ENCODE results near the gene ARL16.

The ARL16 gene

DNA sequence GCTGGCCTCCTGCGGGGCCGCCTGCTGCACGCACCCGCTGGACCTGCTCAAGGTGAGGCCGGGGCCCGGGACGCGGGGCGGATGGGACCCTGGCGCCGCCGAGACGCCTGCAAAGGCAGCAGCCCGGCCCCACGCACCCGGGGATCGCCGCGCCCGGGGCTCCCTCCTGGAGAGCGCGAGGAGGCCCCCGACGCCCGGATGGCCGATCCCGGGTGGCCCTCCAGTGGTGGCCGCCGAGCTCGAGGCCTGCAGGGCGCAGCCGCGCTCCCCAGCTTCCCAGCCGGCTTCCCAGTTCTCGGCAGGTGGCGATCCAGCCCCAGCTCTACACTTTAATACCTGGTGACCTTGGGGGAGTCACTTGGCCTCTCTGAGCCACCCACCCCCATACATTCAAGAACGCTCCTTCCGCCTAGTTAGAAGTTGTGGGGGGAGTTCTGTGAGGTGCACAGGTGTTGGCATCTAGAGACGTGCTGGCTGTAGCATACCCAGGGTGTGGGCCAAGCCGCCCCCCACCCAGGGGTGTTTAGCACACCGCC, 28.9 kb upstream of the ARL16 start:
- DNase-seq: no peak

DNA sequence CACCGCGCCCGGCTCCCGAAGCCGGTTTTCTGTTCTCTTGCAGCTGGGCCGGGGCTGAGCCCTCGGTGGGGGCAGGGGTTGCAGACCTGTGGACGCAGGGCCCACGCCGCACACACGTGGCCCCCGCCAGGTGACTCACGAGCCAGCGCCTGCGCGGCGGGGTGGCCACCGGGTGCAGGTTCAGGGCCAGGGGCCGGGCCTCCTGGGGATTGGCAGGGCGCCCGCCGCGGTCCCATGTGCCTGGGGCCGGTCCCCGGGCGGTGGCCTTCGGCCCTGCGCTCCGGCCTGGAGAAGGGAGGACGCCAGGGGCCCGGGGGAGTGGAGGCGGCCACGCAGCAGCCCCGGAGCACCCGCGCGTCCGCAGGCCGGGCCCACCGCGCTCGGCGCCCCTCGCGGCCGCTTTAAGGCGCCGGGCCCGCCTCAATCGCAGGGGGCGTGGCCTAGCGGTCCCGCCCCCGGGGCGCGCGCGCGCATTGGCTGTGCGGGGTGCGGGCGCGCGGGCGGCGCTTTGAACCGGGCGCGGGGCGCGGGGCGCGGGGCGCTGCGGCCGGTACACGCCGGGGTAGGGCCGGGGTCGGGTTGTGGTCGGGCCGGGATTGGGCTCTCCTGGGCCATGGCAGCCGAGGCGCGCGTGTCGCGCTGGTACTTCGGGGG, 28.3 kb upstream of the ARL16 start, which contains the start of gene SLC25A10:
Gene SLC25A10 (plus strand): TSS at position 471 of the 654 bp plus-strand sequence. CDS start 143 bp downstream, at position 614.
- peak; percentile 70 to 81 for DNase-seq

DNA sequence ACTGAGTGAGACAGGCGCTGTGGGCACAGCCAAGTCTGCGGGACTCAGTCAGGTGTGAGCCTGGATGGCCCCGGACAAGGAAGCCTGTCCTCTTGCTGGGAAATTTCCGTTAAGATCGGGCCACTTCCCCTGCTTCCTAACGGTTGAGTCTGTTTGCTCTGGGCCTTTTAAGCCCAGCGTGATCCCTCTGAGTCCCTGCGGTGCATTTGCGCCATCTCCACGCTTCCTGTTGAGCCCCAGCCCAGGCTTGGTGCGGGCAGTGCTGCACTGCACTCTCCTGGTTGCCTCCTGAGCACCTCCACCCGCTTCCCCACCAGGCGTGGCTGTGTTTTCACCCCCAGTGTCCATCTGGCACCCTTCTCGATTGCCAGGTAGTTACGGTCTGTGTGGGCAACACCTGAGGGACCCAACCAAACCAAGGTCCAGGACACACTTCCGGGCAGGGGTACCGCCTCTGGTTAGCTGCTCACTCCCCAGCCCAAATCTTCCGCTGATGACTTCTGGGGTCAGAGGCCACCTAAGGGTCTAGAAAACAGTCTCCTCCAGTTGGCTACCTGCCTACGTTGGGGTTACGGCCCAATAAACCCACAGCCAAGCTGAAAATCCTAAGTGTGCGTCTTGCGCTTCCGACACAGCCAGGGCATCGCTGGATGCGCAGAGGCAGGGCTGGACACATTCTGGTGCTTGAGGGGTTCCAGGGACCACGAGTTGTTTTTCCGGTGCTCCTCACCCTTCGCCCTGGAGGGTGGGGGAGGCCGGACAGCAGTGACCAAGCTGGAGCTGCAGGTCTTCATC, 27.1 kb upstream of the ARL16 start:
- no peak for DNase-seq

DNA sequence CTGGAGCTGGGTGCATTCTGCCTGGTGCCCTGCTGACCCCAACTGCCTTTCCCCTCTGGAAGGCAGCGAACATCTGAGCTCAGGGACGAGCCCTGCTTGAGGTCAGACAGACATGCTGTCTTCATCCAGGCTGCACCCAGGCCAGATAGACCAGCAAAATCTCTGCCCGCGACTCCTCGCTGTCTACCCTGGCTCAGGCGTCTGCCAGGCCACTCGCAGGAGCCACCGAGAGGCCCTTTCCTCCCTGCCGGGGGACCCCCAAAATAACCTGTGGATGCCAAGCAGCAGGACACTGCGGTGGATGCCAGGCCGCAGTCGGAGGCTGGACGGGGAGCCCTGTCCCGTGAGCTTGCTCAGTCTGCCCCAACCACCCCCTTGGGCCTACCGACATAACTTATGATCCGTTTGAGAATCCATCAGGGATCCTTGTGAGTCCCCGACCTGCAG, 25.2 kb upstream of the ARL16 start:
- DNase-seq: no peak

DNA sequence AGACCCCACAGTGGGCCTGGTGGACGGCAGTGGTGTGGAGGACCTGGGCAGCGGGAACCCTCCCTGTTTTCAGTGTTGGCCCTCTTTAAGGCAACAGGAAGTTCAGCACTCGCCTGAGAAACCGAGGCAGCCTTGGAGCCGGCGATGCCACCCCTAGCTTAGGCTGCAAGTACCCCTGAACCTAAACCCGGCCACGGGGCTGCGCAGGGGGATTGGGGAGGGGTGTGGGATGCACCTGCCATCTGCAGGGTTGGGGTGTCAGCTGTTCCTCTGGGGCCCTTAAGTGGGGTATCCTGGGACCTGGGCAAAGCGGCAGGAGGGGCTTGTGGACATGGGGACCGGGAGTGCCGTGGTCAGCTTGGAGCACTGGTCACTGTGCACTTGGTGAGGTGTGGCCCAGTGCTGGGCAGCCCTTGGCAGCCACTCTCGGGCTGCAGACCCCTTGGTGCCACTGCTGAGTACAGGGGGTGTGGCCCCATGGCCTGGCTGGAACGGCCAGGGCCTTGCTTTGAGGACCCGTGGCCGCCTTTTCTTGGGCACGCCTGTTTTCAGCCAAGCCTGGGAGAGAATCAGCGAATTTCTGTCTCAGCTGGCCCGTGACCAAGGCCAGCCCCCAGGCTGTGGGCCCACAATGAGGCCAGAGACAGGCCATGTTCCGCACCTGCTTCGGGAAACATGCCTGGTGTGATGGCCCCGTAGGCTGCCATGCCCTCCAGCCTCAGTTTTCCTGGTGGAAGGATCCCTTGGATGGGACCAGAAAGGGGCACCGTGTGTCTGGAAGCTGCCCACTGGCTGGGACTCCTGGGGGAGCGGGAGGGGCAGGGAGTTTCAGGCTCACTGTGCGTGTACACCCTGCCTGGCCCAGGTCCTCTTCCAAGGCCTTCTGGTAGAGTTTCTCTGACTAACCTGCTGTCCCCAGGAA, 24.4 kb upstream of the ARL16 start:
- no peak for DNase-seq

DNA sequence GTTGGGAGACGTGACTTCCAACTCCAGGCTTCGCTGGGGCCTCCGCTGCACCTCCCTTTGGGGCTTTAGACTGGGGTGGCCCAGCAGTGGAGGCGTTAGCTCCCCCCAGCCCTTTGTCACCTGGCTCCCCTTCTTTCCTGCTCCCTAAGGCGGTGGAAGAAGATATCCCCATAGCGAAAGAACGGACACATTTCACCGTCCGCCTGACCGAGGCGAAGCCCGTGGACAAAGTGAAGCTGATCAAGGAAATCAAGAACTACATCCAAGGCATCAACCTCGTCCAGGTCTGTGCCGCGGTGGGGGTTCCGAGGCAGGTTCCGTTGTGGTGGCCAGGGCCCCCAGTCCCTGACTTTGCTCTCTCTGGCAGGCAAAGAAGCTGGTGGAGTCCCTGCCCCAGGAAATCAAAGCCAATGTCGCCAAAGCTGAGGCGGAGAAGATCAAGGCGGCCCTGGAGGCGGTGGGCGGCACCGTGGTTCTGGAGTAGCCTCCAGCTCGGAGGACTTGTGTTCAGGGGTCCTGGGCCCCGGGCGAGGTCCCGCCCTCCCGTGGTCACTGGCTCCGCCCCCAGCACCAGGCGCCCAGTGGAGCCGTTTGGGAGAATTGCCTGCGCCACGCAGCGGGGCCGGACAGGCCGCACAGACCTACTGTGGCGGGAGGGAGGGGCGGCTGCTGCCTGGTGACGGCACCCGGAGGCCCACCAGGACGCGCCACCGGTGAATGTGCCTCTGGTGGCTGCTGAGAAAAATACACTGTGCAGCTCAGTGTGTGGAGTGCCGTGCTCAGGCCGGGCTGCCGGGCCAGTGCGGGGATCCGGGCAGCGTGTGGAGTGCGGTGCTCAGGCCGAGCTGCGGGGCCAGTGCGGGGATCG, 23.4 kb upstream of the ARL16 start:
- no peak for DNase-seq

DNA sequence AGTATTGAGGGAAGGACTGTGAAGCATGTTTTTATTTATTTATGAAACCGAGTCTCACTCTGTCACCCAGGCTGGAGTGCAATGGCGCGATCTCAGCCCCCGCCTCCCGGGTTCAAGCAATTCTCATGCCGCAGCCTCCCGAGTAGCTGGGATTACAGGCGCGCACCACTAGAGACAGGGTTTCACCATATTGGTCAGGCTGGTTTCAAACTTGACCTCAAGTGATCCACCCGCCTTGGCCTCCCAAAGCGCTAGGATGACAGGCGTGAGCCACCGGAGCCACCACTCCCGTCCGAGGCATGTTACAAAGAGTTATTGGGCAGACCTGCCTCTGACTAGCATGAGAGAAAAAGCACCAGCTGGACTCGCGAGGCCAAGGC, 22.6 kb upstream of the ARL16 start:
- DNase-seq: no peak

DNA sequence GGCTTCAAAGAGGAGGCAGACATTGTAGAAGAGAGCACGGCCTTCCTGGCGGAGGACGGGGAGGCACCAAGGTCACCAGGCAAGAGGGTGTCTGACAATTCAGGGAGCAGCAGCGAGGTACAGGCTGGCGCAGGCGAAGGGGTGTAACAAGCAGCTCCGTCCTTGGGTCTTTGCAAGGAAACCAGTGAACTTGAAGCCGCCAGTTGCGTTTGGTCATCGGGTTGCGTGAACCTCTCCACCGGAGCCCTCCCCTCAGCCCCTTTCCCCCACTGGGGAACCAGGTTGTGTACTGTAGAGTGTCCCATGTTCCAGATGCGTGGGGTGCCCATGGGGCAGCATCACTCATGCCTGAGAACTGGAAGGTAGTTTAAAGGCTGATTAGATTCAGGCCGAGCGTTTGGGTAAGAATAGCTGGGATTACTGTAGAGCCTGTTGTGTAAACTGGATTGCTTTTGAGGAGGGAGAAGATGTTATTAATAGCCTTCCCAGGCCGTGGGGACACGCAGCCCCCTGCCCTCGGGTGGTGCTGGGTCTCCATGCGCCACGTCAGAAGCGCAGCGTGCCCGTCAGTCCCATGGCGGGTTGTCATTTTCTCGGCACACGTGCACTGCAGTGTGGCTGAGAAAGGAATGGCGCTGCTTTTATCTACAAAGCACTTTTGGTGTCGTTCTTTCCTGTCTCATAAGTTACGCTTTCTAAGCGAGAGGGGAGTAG, 22.1 kb upstream of the ARL16 start:
- DNase-seq: no peak

DNA sequence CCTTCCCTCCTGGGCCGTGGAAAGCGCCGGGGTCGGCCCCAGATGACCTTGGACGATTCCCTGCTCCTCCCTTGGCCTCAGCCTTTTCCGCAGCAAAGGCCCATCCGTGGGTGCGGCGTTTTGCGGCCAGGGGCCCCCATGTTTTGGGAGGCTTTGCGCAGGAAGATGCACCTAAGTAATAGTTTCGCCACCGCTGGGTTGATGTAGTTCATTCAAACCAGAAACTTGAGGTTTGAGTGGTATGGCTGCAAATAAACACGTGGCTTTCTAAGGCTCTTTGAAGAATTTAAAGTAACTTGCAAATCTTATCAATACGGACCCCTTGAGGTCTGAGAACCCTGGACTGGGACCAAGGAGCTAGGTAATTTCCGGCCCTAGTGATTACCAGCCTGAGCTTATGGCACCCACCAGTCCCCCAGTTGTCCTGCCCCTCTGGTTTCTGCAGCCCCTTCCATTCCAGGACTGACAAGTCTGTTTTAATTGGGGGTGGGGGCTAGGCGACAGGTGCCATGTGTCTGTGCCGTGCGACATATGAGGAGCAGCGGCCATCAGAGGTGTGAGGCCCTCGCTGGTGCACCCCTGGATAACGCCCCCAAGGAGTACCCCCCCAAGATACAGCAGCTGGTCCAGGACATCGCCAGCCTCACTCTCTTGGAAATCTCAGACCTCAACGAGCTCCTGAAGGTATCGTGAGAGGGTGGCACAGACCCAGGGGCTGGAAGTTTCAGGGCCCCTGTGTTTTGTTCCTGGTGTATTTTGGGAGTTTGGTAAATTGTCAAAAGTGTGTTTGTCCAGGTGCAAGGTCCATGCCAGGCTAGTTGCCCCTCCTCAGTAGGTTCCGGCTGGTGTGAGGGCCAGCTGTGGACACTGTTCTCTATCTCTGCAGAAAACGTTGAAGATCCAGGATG, 20.4 kb upstream of the ARL16 start:
- no peak for DNase-seq

DNA sequence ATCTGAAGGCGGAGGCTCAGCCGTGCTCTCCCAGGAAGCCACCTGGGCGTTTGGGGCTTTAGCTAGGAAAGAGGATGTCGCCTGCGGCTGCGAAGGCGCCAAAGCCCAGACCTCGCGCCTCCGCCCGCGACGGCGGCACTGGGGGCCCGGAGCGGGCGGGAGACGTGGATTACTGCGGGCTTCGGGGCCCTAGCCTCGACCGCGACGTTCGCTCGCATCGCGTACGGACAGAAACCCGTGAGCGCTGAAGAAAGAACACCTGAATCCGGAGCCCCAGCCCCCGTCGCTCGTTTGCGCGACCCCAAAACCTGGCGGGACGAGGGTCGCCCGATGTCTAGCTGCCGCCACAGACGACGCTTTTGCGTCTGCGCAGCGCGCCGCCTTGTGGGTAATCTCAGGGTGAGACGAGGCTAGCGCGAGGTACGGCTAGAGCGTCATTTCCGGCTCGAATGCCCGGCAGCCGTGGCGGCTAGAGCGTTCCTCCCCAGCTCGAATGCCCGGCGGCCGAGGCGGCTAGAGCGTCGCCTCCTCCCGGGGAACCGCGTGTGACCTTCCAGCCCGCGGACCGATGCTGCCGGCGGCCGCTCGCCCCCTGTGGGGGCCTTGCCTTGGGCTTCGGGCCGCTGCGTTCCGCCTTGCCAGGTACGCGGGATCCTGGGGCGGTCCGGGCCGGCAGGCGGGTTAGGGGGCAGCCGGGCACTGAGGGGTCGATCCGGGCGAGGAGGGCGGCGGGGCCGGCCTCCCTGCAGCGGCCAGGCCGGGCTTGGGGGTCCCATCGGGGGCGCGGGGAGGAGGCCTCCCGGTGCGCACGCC, 19.5 kb upstream of the ARL16 start, which contains the start of gene MRPL12:
Gene MRPL12 (plus strand): TSS at position 434 of the 813 bp plus-strand sequence. CDS start 135 bp downstream, at position 569.
- DNase-seq: peak; percentile 89 to 91

DNA sequence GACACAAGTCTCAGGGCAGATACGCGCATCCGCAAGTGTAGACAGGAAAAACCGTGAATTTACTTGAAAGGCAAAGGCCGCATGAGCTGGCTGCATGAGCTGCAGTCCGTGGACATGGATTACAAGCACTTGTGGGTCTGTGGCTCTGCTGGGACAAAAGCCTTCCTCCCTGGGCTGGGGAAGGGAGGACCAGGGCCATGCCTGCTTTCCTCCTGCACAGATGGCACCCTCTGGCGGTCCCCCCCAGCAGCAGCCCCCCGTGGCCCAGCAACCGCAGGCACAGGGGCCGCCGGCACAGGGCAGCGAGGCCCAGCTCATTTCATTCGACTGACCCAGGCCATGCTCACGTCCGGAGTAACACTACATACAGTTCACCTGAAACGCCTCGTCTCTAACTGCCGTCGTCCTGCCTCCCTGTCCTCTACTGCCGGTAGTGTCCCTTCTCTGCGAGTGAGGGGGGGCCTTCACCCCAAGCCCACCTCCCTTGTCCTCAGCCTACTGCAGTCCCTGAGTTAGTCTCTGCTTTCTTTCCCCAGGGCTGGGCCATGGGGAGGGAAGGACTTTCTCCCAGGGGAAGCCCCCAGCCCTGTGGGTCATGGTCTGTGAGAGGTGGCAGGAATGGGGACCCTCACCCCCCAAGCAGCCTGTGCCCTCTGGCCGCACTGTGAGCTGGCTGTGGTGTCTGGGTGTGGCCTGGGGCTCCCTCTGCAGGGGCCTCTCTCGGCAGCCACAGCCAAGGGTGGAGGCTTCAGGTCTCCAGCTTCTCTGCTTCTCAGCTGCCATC, 17.9 kb upstream of the ARL16 start:
- no peak for DNase-seq

DNA sequence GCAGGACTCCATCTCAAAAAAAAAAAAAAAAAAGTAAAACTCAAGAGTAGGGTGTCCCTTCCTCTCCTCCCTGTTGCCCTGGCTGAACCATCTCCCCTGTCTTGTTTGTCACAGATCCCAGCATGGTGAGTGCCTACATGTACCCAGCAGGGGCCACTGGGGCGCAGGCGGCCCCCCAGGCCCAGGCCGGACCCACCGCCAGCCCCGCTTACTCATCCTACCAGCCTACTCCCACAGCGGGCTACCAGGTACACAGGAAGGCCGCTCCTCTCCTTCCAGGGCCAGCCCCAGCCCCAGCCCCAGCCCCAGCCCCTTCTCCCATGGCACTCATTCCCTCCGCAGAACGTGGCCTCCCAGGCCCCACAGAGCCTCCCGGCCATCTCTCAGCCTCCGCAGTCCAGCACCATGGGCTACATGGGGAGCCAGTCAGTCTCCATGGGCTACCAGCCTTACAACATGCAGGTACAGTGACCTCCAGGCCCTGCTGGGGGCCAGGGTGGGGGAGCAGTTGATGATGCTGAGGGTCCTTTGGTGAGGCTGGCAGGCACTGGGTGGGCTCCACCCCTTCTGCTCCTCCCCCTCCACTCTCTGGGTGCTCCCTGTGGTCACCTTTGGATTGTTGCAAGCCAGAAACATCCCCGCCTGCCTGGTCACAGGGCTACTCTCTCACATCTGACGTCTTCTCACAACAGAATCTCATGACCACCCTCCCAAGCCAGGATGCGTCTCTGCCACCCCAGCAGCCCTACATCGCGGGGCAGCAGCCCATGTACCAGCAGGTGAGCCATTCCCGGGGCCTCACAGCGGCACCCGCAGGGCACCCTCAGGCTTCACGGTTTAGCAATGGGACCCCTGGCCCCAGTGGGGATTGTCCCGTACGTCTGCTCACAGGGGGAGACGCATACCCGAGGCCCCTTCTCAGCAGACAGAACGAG, 17.0 kb upstream of the ARL16 start:
- DNase-seq: no peak

DNA sequence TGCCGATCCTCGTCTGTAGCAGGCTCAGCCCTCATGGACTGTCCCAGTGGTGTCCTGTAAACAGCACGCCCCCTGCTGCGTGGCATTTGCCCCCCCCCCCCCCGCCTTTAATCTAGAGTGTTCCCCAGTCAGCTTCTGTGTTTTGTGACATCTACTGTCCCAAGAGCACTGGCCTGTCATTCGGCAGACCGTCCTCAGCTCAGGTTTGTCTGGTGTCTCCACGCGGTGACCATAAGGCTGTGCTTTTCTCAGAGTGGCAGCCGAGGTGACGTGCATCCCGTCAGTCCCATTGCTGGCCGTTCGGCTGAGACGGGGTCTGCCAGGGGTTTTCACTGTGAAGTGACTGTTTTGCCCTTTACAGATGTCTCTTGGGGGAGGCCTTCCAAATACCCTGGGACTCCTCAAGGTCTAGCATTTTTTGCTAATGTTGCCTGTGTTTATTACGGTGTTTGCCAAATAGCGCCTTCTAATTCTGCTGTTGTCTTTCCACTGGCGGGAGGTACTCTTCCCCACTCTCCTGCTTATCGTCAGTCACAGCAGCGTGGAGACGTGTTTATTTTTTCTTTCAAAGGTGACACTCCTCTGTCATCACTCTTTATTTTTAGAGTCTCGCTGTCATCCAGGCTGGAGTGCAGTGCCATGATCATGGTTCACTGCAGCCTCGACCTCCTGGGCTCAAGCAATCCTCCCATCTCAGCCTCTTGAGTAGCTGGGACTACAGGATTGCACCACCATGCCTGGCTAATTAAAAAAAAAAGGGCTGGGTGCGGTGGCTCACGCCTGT, 13.9 kb upstream of the ARL16 start:
- no peak for DNase-seq

DNA sequence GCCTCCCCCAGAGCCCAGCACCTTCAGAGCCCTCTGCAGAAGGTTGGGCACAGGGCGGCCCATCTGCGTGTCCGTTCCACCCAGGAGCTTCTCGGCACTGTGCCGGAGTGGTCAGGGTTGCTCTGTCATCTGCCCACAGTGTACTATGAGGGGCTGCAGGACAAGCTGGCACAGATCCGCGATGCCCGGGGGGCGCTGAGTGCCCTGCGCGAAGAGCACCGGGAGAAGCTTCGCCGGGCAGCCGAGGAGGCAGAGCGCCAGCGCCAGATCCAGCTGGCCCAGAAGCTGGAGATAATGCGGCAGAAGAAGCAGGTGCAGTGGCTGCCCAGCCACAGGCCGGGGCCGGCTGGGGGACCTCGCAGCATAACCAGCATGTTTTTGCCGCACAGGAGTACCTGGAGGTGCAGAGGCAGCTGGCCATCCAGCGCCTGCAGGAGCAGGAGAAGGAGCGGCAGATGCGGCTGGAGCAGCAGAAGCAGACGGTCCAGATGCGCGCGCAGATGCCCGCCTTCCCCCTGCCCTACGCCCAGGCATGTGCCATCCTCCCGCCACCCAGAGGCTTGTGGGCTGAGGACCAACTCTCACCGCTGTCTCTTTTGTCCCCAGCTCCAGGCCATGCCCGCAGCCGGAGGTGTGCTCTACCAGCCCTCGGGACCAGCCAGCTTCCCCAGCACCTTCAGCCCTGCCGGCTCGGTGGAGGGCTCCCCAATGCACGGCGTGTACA, 12.8 kb upstream of the ARL16 start:
- DNase-seq: no peak

DNA sequence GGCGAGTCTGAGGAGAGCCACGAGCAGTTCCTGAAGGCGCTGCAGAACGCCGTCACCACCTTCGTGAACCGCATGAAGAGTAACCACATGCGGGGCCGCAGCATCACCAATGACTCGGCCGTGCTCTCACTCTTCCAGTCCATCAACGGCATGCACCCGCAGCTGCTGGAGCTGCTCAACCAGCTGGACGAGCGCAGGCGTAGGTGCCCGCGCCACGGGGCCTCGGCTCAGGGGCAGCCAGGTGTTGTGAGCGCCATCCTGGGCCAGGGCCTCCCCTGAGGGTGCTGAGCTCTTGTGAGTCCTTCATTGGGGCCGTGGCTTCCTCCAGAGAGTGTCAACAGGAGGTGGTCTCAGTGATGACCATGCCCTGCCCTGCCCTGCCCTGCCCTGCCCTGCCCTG, 12.2 kb upstream of the ARL16 start:
- DNase-seq: no peak

DNA sequence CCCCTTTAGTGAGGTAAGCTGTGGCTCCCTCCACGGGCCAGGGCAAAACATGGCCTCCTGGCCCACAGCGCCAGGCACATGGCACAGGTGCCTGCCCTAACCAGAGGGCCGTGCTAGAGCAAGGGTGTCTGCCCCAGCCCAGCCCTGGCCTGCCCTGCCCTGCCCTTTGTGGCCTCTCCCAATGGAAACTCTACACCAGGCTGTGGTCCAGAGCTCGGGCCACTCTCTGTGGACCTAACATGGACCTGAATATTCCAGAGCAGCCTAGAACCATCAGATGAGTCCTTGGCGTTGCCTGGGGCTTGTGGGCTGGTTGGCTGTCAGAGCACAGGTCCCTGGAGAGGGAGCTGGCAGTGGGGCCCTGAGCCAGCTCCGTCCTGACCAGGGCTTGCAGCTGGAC, 11.6 kb upstream of the ARL16 start:
- DNase-seq: no peak
